HG02610 (cell line): ENCODE results near the gene EPHB3.
"Not testable (repeated sequence)": the region's sequence is repeated elsewhere in the genome, so short reads cannot be mapped to it uniquely, and the experiment has no call there.

Experiments
- ATAC-seq: cut with Tn5 transposase; IDR thresholded peaks from one replicate; pipeline ENCODE4 v1.9.1; 2021; ENCODE audit warnings: mild to moderate bottlenecking, moderate library complexity; ENCODE audit not compliant: unreplicated experiment

EPHB3 gene

DNA sequence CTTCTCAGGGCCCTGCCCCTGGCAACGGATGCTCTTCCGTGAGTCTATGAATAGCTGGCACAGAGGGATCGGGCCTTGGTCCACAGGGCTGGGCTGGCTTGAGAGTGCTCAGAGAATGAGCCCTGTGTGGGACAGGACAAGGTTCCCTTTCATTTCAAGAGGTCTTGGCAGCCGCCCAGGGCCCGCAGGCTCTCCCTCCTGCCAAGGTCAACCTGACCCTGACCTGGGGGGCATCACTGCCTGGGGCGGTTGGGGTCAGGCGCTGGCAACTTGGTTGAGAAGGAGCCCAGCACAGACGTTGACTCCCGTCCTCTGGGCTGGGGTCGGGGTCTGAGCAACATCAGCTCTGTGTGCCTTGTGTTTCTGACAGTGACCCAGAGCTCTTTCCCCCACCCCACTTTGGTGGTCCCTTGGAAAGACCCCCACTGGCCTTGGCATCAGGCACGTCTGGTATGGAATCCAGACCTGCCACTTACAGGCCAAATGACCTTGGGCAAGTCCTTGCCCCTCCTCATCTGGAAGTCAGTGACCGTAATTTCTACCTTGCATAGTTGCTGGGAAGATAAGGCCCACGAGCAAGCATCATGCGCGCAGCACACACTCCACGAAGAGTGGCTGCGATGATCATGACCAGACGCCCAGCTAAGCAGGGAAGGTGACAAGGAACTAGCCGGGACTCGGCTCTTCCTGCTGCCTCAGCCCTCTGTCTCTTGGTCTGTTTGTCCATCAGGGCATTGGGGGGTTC, 36.4 kb downstream of the EPHB3 start:
- ATAC-seq: no peak

GRCh38 chr3:184598574-184598927, 37.0 kb downstream of the EPHB3 start:
- ATAC-seq: no peak

GRCh38 chr3:184599143-184599542, 37.6 kb downstream of the EPHB3 start:
- ATAC-seq: no peak

DNA sequence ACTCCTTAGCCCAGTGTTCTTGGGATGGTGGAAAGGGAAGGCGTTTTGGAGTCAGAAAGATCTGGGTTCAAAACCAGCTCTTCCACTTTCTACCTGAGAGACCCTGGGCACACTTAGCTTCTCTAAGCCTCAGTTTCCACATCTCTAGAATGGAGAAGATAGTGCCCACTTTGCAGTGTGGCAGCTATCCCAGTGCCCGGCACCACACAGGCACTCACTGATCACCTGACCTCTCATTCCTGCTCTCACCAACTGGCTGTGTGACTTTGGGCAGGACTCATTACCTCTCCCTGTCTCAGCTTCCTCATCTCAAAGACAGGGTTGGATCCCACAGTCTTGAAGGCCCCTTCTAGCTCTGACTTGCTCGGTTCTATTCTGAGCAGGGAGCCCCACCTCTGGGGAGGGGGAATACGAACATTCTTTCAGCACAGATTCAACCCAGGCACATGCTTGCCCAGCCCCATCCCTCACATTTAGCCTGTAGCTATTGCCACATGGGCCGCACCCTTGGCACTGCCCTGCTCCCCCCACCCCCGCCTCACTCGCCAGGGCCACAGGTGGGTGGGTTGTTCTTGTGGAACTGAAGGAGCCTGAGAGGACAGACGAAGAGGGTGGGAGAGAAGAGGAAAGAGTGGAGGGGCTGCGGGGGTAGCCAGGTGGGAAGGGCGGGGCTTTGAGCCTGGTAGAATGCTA, 39.2 kb downstream of the EPHB3 start:
- no peak for ATAC-seq

GRCh38 chr3:184601576-184602371, 40.2 kb downstream of the EPHB3 start:
- ATAC-seq: no peak

DNA sequence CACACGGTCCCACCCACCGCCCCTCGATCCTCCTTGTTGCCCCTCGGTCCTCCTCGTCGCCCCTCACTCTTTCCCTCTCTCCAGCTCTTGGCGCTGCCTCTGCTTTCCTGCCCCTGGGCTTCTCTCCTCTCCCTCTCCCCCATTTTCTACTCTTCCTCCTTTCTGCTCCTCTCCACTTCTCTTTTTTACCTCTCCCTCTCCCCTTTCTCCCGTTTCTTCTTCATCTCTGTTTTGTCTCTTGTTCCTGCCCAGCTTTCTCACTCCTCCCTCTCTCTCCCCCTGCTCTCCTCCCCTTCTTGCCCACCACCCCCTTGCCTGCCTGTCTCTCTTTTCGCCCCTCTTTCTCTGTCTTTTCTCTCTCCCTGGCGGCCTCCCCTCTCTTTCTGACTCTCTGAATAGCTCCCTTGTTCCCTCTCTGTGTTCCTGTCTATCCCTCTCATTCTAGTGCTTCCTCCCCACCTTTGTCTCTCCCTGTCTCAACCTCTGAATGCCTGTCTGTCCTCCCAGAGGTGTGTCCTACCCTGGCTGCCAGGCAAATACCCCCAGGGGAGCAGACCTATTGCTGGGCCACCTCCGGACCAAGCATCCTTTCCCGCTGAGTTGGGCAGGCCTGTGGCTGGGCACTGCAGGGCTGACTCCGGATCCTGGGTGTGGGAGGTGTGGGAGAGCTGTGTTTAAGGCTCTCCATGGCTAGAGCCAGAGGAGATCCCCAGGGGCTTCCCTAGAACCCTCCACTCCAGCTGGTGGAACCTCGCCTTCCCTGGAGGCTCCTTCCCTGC, 41.0 kb downstream of the EPHB3 start:
- ATAC-seq: no peak

DNA sequence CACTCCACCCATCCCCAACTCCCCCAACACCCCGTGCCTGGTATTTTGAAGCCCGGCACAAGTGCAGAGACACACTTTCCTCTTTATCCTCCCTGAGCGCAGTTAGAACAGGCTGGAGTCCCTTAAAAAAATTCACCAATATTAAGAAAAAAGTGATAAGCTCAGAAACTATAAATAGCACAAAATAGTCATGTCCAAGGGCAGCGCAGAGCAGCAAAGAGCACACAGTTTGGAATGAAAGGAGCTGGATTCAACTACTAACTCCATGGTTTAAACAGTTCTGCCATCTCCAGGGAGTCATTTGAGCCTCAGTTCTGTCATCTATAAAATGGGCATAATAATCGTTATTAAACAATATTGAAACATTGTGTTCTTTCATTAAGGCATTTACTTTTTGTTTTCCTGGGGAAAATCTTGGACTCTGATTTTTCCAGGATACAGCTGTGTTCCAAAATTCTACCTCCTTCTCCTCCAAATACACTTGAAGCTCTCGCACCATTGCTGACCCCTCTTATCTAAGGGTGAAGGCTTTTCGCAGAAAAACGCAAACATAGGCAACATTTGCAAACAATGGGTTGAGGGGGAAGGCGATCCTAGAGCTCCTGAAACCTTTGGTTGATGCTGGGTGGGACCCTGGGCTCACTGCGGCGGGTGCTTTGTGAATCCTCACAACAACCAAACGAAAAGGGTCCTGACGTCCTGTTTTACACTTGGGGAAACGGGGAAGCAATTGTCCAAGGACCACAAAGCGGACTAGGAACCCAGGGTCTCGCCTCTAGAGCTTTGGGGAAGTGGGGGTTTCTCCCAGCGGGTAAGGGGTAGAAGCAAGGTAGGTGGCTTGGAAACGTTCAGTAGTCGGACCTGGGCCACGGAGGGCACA, 41.8 kb downstream of the EPHB3 start:
- ATAC-seq: no peak

DNA sequence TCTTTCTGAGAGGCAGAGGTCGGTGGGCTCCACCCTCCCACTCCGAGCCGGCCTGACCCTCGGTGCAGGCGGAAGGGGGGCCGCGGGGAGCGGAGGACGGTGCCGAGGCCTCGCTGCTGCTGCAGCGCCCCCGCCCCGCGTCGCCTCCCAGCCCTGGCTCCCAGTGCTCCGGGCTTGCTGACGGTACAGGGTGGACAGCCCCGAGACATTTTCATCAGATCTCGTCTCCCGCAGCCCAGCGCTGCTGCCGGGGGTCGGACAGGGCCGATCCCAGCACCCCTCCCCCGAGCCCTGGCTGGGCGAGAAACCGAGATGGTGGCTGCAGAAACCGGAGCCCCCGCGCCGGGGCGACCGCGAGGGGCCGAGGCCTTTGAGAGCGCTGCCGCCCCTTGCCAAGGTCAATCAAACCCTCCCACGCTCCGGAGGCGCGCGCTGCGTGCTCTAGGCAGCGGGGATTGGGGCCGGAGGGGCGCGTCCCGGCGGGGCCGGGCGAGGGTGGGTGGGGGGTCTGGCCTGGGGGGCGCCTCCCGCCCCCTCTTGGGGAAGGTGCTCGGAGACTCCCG, 42.5 kb downstream of the EPHB3 start:
- no peak for ATAC-seq

GRCh38 chr3:184604615-184605290, 43.2 kb downstream of the EPHB3 start:
- ATAC-seq: no peak

DNA sequence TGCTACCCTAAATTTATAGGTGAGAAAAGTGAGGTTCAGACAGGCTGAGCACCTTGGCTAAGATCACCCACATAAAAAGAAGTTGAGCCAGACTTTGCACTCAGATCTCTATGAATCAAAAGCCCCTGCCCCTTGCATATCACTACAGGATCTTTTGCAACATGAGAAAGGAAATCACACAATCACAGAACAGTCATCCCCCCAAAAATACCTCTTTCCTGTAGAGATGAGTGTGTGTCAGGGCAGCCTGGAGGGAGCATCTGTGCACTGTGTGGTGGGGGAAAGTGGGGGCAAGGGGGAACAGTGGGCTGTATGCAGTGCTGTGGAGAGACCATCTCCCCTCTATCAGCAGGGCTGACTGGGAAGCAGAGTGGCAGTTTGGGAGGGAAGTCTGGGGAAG, 46.6 kb downstream of the EPHB3 start:
- no peak for ATAC-seq

GRCh38 chr3:184609476-184610244, 48.1 kb downstream of the EPHB3 start:
- no peak for ATAC-seq

DNA sequence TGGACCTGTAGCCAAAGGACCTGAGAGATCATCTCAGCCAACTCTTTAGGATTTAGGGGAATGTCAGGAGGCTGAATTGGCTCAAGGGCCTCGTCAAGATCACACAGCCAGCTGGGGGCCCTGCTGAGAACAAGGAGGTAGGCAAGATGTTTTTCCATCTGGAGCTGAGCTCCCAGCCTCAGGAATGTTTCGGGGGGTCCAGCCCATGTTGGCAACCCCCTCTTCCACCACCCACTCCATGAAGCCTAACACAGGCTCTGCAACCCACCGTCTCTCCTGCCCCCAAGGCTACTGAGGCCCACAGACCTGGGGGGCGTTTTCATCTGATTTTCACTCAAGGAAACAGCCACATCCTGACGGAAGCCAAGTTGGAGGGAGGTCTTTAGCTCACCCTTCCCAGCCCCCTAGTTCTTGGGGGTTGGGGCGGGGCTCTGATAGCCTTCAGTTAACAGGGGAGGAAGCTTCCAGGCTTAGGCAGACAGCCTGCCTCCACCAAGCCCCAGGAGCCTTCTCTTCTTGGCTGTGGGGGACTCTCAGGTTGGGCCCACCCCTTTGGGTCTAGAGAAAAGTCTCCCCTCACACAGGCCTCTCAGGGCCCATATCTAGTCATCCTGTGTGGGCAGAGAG, 48.8 kb downstream of the EPHB3 start:
- ATAC-seq: no peak

DNA sequence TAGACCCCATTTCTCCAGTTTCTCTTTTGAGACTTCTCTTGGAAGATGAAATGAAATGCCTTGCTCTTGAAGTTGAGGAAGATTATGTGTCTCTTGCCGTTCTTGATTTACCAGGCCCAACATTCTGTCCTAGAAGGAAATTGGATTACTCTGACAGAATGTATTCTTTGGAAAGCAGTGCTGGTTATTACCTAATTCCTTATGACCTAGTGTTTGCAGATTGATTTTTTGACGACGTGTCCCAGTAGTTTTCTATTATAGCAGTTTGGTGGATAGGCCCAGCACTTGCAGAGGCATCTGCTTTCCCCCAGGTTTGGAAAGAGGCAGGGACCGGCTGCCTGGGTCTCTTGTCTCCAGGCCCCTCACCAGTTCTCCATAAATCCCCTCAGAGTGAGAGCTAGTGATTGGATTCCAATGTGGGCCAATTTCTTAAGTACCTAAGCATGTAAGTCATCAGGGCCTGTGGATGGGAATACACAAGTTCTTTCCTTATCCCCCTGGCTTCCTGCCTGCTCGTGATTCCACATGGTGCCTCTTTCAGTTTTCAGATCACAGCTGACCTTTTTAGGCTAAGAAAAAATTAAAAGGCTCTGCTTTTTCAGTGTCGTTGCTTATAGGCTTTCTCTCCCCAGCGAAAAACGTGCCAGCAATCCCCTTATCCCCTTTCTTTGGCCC, 50.2 kb downstream of the EPHB3 start:
- no peak for ATAC-seq

DNA sequence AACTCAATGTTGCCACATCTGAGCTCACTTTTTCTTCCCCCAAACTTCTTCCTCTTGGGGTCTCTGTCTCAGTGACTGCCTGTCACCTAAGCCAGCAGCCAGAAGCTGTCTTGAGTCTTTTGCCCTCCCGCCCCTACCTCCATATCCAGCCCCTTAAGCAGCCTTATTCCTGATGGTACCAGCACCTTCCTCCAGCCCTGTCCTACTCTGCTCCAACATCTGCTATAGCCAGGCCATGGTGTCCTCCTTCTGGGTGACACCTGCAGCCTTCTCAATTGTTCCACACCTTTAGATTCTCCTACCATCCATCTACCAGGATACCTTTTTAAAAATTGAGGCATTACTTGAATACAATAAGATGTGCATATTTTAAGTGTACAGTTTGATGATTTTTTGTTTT, 53.8 kb downstream of the EPHB3 start:
- ATAC-seq: no peak

DNA sequence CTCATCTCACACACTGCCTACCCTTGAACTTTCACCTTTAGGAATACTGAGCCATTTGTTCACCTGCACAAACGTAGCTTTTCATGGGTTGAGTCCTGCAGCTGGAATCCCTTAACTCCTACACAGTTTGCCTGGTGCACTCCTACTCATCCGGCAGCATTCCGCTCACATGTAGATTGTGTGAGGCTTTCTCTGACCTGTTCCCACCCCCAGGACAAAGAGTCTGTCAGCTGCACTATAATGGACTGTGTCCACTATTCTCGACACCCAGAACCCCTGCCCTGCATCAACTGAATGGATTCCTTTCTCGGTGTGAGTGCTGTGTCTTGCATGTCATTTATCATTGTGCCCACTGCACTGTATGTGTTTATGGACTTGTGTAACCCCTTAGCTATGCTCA, 54.9 kb downstream of the EPHB3 start:
- ATAC-seq: no peak

DNA sequence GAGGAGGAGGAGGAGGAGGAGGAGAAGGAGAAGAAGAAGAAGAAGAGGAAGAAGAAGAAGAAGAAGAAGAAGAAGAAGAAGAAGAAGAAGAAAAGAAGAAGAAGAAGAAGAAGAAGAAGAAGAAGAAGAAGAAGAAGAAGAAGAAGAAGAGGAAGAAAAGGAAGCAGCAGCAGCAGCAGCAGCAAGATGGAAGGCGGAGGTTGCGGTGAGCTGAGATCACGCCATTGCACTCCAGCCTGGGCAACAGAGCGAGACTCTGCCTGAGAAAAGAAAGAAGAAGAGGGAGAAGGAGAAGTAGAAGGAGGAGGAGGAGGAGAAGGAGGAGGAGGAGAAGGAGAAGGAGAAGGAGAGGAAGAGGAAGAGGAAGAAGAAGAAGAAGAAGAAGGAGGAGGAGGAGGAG, 55.7 kb downstream of the EPHB3 start:
- ATAC-seq: not testable (repeated sequence)

GRCh38 chr3:184618811-184619210, 57.2 kb downstream of the EPHB3 start:
- ATAC-seq: no peak

GRCh38 chr3:184619369-184619768, 57.8 kb downstream of the EPHB3 start:
- ATAC-seq: no peak
